Loucy (cell line): ENCODE results near the gene SORBS1.

Source experiments
- H2AFZ ChIP-seq: fragments of 200-600 bp; sonication (generic); 2 replicates; pipeline ENCODE4 v1.6.0; 2016; ENCODE audit warnings: antibody characterized with exemption, mild to moderate bottlenecking, low read length, moderate library complexity
- H3F3A ChIP-seq: fragments of 200-600 bp; 2 replicates; pipeline ENCODE4 v1.6.0; 2016; ENCODE audit warnings: antibody characterized with exemption, low read depth, mild to moderate bottlenecking
- H3K27me3 ChIP-seq: fragments of 200-600 bp; sonication (generic); 2 replicates; pipeline ENCODE4 v1.6.1; 2014; ENCODE audit warnings: low read length, mild to moderate bottlenecking; ENCODE audit not compliant: insufficient read depth, poor library complexity, severe bottlenecking
- H3K36me3 ChIP-seq: fragments of 200-600 bp; sonication (generic); 2 replicates; pipeline ENCODE4 v1.6.1; 2016; ENCODE audit warnings: low read length; ENCODE audit not compliant: insufficient read depth
- H3K4me1 ChIP-seq: fragments of 200-600 bp; sonication (generic); 2 replicates; pipeline ENCODE4 v1.5.1; 2014; ENCODE audit warnings: low read length, mild to moderate bottlenecking; ENCODE audit not compliant: insufficient read depth, poor library complexity, severe bottlenecking
- H3K4me2 ChIP-seq: fragments of 200-600 bp; sonication (generic); 2 replicates; pipeline ENCODE4 v1.6.0; 2014; ENCODE audit warnings: antibody characterized with exemption, low read length, low read depth, mild to moderate bottlenecking; ENCODE audit not compliant: poor library complexity, severe bottlenecking
- H3K4me3 ChIP-seq: fragments of 200-600 bp; sonication (generic); 2 replicates; pipeline ENCODE4 v1.5.1; 2014; ENCODE audit warnings: low read length, mild to moderate bottlenecking, mixed read lengths; ENCODE audit not compliant: poor library complexity, severe bottlenecking
- H3K79me2 ChIP-seq: fragments of 200-600 bp; sonication (generic); 2 replicates; pipeline ENCODE4 v1.6.1; 2014; ENCODE audit warnings: low read length; ENCODE audit not compliant: insufficient read depth
- H3K9ac ChIP-seq: fragments of 200-600 bp; sonication (generic); 2 replicates; pipeline ENCODE4 v1.6.0; 2014; ENCODE audit warnings: mild to moderate bottlenecking, low read depth, low read length, moderate library complexity; ENCODE audit not compliant: poor library complexity, severe bottlenecking
- H3K9me2 ChIP-seq: fragments of 200-600 bp; sonication (generic); replicated peaks from 2 replicates; pipeline ENCODE4 v1.6.1; 2016; ENCODE audit warnings: low read depth, low read length, mixed read lengths
- H3K9me3 ChIP-seq: fragments of 200-600 bp; sonication (generic); 2 replicates; pipeline ENCODE4 v1.6.1; 2014; ENCODE audit warnings: mild to moderate bottlenecking, antibody characterized with exemption, low read length, low read depth; ENCODE audit not compliant: insufficient read depth
- H4K20me1 ChIP-seq: fragments of 200-600 bp; sonication (generic); 2 replicates; pipeline ENCODE4 v1.6.0; 2014; ENCODE audit warnings: antibody characterized with exemption, low read length, mild to moderate bottlenecking; ENCODE audit not compliant: insufficient read depth, poor library complexity, severe bottlenecking
- CTCF ChIP-seq: fragments of 200-600 bp; sonication (generic); conservative IDR thresholded peaks from 2 replicates; pipeline ENCODE4 v1.5.1; 2014; ENCODE audit warnings: mild to moderate bottlenecking, antibody characterized with exemption, low read length
- EZH2phosphoT487 ChIP-seq: fragments of 200-600 bp; IDR thresholded peaks from 2 replicates; pipeline ENCODE4 v1.6.1; 2018; ENCODE audit warnings: antibody characterized with exemption, mild to moderate bottlenecking, moderate library complexity, borderline replicate concordance

Gene SORBS1

DNA sequence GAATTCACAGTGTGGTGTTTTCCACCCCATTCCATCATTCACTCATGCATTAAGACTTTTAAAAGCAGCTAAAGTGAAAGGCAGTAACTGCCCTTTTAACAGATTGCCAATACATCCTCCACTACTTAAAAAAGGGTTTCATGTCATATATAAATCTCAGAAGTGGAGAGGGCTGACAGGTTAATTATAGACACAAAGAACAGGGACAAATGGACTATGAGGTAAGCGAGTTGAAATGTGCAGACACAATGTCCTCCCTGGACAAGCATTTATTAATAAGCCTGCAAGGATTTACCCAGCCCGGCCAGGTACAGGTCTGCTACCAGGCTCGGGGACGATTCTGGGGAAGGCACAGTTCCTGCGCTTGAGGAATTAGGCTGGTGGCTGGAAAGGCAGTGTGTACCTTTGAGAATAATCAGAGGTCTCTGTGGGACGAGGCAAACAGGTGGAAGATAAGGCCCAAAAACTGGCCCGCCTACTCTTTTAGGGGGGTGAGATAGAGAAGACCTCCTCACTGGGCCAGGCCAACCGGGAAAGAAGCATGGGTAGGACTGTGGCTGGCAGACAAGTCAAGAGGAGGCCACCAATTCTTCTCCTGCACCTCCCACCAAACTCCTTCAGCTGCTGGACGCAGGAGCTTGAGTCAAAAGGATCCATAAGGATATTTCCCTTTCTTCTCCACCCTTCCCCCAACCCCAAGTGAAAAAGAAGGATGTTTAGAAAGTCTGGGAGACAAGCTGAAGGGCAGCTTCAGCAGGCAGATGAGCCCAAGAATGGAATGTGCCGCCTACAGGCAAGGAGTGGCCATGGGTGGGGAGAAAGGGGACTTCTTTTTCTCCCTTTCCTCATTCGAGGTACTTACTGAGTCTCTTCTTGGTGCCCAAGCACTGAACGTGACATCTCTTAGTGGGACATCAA is 271.9 kb downstream of the SORBS1 start:
- peaks cover 62% of the 10 kb centered on the region for H3K4me1 ChIP-seq
- no peaks in the 10 kb centered on the region for H3K9me2 ChIP-seq
- no peaks in the 10 kb centered on the region for H3K79me2 ChIP-seq
- H3K4me3 ChIP-seq, result no peak overlapping the region
- H3K9ac ChIP-seq, result no peak overlapping the region
- H2AFZ ChIP-seq, result no peak overlapping the region
- TF ChIP-seq CTCF, result no peak
- no peak for TF ChIP-seq EZH2phosphoT487
- no peak overlapping the region for H3K4me2 ChIP-seq
- no peaks in the 10 kb centered on the region for H3K27me3 ChIP-seq
- H4K20me1 ChIP-seq, result no peaks in the 10 kb centered on the region
- H3K36me3 ChIP-seq, result no peaks in the 10 kb centered on the region
- H3F3A ChIP-seq, result peaks cover 5% of the 10 kb centered on the region; the same call in 1 of the 2 replicates
- H3K9me3 ChIP-seq, result no peaks in the 10 kb centered on the region

DNA sequence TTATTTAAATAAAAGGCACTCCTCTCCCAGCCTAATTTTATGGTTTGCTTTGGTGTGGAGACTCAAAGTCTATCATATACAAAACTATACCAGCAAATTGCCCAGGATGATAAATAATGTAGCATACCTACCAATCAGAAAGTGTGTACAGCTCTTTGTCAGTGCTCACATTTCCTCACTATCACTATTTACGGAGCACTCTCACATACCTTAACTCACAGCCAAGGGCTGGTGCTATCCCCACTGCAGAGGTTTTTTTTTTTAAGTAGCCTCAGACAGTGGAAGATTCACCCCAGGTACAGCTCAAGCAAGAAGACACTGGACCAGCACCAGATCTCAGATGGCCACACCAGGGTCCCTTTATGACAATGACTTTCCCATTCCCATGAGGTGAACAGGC is 272.9 kb downstream of the SORBS1 start:
- H2AFZ ChIP-seq, result no peak overlapping the region
- no peaks in the 10 kb centered on the region for H3K9me3 ChIP-seq
- H3K79me2 ChIP-seq, result no peaks in the 10 kb centered on the region
- no peaks in the 10 kb centered on the region for H3K9me2 ChIP-seq
- no peak overlapping the region for H3K4me2 ChIP-seq
- no peaks in the 10 kb centered on the region for H3K27me3 ChIP-seq
- H4K20me1 ChIP-seq, result no peaks in the 10 kb centered on the region
- peak overlapping the region; percentile 46 for H3K9ac ChIP-seq
- no peak overlapping the region for H3K4me3 ChIP-seq
- no peaks in the 10 kb centered on the region for H3K36me3 ChIP-seq
- H3F3A ChIP-seq, result no peaks in the 10 kb centered on the region
- no peak for TF ChIP-seq CTCF
- TF ChIP-seq EZH2phosphoT487, result no peak
- peaks cover 58% of the 10 kb centered on the region for H3K4me1 ChIP-seq

DNA sequence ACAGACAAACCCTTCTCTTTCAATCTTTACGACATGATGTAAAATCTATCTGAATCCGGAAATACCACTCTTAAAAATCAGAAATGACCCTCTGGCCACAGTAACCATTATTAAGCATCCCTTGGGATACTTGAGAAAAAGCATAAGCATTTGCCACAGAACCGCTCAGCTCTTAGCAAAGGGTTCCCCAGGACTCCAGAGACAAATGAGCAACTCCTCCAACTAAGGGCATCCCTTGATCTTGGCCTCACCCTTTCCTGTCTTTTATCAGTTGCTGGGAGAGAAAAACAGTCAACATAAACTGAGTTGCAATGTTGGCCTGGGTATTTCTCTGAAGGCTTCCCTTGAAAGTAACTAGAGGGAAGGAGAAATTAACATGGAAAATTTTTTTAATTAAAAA is 273.9 kb downstream of the SORBS1 start:
- Histone ChIP-seq H3K36me3 (no peaks in the 10 kb centered on the region), H3K79me2 (no peaks in the 10 kb centered on the region), H3K27me3 (no peaks in the 10 kb centered on the region), H3K9me2 (no peaks in the 10 kb centered on the region), H3K9me3 (no peaks in the 10 kb centered on the region), H4K20me1 (no peaks in the 10 kb centered on the region), H2AFZ (peak overlapping the region; percentile 24; the same call in 1 of the 2 replicates), H3K4me2 (peak overlapping the region; percentile 18), H3K4me3 (no peak overlapping the region), H3F3A (peaks cover 2% of the 10 kb centered on the region; the same call in 1 of the 2 replicates), H3K4me1 (peaks cover 51% of the 10 kb centered on the region), H3K9ac (peak overlapping the region; percentile 46)
- no peak for TF ChIP-seq EZH2phosphoT487
- no peak for TF ChIP-seq CTCF
